T-helper 1 cell treated with Interleukin-12 subunit alpha and Interleukin-12 subunit beta and Interleukin-4 antibody, amounts not matched to agents 30 ng/mL and 1 ng/mL, for 36 hours (primary cell): Measurements from ENCODE around the gene WRNIP1. TPM values are rescaled to one million over a fixed set of nuclear protein-coding genes. Genes with fewer than 3 reads are reported as not detected.

Source experiments
- intact Hi-C: fragments of 100-400 bp; cut with micrococcal nuclease; formaldehyde crosslinking; loops from one replicate; pipeline ENCODE4 v1.15.1; 2024
- total RNA-seq: library from RNA; stranded (reverse); gene quantifications from 2 replicates; pipeline ENCODE4 v1.2.3, GENCODE V29; 2022

The WRNIP1 gene
- total RNA-seq, 1 donor from 2014 or later = 45.6 TPM

DNA sequence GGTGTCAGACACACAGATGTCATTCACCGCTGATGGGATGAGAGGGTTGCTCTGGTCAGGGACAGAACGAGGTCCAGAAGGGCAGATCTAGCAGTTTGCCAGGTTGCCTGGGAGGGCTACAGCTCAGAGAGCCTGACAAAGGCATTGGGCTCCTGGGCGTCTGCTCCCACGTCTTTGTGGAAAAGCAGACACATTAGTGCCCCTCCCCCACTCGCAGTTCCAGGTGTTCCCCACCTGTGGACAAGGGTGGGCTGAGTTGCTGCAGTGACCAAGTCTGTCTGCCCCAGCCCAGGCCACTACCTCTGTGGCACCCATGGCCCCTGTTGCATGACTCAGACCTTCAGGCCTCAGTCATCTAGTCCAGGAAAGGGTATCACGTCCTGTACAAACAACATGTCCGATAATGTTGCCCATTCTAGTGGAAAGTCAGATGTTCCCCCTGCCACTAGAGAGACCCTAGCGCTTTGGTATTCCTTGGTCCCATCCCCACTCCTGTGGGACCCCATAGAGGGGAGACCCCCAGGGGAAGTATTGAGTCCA lies 37.4 kb downstream of the WRNIP1 start:
- intact Hi-C loops = no loop called here

- intact Hi-C loops = no loop called here
Observed at GRCh38 chr6:2803731-2804429, 38.7 kb downstream of the WRNIP1 start.

GRCh38 chr6:2804516-2804915 lies 39.3 kb downstream of the WRNIP1 start:
- intact Hi-C loops = no loop called here

DNA sequence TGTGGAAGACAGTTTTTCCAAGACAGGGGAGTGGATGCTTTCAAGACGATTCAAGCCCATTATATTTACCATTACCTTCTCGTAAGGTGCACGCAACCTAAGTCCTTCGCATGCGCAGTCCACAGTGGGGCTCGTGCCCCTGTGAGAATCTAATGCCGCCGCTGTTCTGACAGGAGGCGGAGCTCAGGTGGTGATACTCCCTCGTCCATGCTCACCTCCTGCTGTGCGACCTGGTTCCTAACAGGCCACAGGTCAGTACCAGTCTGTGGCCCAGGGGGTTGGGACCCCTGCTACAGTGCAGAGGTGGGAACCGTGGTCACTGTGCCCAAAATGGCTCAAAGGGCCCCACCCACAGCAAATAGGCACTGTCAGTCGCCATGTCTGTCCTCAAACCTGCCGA lies 39.8 kb downstream of the WRNIP1 start:
- intact Hi-C loops = no loop called here

DNA sequence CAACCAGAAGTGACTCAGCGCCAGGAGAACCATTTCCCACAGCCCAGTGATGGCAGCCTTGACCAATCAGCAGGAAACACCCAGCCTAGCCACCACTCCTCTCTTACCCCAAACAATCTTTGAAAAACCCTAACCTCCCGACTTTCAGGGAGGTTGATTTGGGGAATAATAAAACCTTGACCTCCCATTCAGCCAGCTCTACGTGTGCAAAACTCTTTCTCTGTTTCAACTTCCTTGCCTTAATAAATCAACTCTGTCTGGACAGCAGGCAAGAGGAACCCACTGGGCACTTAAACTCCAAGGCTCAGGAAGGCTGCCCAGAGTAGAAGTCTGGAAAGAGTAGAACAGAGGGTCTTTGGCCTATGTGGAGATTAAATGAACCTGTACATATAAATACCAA lies 41.5 kb downstream of the WRNIP1 start:
- intact Hi-C loops = no loop called here

DNA sequence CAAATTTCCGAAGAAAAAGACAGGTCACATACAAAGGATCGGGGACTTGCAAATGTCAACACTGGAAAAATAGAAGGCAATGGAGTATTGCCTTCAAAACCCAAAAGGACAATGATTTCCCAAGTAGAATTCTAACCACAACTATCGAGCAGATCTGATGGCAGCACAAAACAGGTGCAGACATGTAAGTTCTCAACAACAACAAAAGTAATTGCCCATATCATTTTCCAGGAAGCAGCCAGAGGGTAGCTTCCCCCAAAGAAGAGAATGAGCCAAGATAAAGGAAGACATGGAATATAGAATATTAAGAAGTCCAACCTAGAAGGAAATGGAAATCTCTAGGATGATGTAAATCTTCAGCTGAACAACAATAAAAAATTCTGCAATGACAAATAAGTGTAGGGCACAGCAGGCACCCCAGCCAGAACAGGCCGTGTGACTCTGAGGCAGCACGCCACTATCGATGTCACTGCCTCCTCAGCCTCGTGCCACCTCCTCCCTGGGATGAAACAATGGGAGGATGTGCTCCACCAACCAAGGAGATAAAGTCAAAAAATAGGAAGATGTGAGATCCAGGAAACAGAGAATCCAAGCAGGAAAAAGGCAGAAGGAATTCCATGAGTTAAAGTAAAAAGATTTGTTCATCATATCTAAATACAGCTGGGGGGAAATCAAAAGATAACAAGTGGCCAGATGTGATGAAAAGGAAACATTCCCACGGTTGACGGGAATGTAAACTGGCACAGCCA lies 42.3 kb downstream of the WRNIP1 start:
- intact Hi-C loops = no loop called here

DNA sequence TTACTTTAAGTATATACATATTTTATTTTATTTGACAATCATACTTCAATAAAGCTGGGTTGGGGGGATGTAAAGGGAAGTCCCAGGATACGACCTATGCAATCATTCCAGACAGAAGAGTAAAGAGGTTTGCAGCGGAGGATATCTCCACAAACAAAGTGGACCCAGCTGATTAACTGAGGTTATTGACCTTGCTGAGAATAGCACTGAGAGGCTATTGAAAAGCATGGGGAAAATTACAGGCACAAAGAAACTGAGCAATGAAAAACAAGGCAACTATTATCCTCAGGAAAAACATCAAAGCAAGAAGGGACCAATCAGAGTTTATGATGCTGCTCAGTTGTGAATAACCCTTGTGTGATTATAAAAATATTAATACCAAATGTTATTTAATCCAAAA lies 43.8 kb downstream of the WRNIP1 start:
- intact Hi-C loops = no loop called here

DNA sequence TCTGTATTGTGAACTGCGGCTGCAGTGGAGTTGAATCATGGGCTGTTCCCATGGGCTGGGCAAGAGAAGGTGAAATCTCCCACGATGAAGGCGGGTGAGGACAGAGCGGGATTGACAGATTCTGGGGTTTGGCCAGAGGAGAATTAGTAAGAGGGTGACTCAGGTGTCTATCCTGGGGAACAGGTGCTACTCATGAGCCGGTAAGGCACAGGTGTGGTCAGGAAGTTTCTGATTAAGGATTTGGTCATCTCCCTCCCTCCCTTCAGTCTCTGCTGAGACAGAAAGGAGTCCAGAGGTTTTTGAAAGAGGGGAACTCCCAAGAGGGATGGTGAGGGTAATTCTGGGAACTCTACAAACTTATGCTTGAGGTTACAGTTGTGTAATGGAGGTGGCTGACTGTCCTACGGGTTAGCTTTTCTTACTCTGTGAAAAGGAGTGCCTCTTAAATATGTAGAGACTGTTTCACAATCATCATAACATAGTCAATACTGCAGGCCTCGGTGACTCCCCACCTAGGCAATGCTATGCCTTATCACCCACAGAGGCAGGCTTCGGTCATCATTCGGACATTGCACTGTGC lies 45.0 kb downstream of the WRNIP1 start:
- intact Hi-C loops = no loop called here

DNA sequence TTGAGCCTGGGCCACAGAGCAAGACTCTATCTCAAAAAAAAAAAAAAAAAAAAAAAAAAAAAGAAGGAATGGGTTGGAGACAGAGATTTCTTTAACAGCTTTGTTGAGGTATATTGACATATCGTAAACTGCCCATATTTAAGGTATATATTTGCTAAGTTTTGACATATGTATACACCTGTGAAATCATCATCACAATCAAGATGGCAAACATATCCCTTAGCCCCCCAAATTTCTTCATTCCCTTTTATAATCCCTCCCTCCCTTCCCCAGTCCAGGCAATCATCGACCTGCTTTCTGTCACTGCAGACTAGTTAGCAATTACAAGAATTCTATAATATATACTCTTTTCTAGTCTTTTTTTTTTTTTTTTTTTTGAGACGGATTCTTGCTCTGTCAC lies 47.5 kb downstream of the WRNIP1 start:
- intact Hi-C loops = no loop called here

DNA sequence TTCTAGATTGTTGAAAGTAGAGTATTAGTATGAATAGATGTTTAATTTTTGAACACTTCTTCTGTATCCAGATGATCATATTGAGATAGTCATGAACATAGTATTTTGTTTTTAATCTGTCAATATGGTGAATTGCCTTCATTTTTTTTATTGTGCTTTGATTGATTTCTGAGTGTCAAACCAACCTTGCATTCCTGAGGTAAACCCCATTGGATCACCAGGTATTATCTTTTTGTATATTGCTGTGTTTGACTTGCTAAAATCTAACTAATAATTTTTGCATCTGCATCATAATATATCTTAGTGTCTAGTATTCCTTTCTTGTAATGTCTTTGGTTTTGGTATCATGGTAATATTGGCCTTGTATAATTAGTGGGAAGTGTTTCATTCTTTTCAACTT lies 51.0 kb downstream of the WRNIP1 start:
- intact Hi-C loops = no loop called here

DNA sequence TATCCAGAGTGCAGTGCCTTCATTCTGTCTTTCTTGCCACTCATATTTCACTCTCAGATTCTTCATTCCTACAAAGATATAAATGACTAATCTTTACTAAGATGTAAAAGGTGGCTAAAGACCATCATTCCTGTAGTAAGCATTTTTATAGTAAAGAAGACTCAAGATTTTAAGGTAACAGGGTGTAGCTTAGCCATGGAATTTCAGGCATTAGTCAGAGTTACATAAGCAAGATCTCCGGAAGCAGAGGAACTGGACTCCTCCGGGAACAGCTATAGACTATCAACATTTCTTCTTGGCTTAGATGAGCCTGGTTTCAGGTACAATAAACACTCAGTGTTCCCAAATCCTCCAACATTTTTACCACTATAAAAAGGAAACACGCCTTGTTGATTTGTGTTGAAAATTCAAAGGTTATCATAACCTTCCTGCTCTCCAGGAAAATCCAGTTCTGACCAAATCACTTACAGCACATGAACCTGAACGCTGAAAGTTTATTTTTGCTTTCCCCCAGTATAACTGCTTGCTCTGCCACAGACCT lies 52.8 kb downstream of the WRNIP1 start:
- intact Hi-C loops = no loop called here

GRCh38 chr6:2818593-2818992 lies 53.4 kb downstream of the WRNIP1 start:
- intact Hi-C loops = no loop called here

DNA sequence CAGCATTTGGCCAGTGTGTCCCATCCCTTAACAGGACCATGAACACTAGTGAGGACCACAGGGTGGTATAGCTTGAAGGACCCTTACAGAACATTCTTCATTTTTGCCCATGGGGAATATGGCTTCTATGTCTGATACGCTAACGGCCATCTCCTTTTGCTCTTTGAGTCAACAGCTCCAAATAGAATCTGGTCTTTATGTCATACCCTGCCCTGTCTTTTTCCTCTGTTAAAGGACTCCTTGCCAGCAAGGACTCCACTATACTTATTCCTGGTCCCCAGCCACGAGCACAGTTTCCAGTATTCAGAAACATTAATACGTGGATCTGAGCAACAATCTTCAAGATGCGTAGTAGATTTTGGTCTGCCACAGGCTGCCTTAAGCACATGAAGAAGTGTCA lies 53.9 kb downstream of the WRNIP1 start:
- intact Hi-C loops = no loop called here

- intact Hi-C loops = loop anchor here (10.0 kb wide), 1 partner anchor 925 kb away; no protein-coding TSS in a partner anchor
Observed at GRCh38 chr6:2819978-2820377, 54.8 kb downstream of the WRNIP1 start.

- intact Hi-C loops = loop anchor here (10.0 kb wide), 1 partner anchor 924 kb away; no protein-coding TSS in a partner anchor
Observed at GRCh38 chr6:2820415-2820814, 55.2 kb downstream of the WRNIP1 start.

DNA sequence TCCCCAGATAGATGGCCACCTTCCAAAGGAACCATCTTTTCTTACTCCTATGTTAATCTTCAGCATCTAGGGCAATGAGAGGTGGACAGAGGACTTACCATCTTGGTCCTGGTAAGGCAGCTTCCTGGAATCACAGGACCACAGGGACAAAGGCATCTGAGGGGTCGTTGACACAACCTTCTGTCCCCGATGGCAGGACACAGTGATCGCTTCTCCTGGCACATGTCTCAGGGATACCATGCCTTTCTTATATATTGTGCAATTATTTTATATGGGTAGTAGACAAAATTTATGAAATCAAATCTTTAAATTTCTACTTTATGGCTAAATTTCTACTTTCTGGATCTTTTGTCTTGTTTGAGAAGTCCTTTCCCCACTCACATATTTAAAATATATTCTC lies 56.4 kb downstream of the WRNIP1 start:
- intact Hi-C loops = loop anchor here (10.0 kb wide), 1 partner anchor 923 kb away; no protein-coding TSS in a partner anchor

GRCh38 chr6:2823104-2823850 lies 58.1 kb downstream of the WRNIP1 start:
- intact Hi-C loops = loop anchor here (10.0 kb wide), 1 partner anchor 922 kb away; no protein-coding TSS in a partner anchor

- intact Hi-C loops = loop anchor here (10.0 kb wide), 1 partner anchor 919 kb away; no protein-coding TSS in a partner anchor
Observed at GRCh38 chr6:2826131-2826530, 60.9 kb downstream of the WRNIP1 start.

DNA sequence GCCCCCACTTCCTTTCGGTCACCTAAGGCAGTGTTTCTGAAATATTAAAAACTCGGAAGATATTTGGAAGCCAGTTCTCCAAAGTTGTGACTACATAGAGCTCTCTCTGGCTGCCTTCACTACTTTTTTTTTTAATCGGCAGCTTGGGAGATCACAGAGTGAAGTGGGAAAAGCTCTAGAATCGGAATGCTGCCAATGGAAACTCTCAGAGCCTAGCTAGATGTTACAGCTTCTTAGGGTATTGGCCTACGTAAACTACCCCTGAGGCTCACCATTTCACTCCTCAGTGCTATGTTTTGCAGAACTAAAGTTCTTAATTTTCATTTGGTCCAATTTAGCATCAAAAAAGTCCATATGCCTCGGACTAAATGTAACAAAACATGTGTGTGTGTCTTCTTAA lies 61.9 kb downstream of the WRNIP1 start:
- intact Hi-C loops = loop anchor here (10.0 kb wide), 1 partner anchor 918 kb away; no protein-coding TSS in a partner anchor

DNA sequence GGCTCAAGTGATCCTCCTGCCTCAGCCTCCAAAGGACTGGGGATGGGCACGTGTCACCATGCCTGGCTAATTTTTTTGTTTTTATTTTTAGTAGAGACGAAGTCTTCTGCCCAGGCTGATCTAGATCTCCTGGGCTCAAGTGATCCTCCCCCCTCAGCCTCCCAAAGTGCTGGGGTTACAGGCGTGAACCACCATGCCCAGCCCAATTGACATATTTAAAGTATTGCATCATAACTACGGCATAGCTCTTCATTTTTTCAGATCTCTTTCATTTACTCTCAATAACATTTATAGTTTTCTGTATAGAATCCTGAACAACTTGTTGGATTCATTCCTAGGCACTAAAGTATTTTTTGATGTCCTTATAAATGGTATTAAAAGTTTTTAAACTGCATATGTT lies 63.4 kb downstream of the WRNIP1 start:
- intact Hi-C loops = loop anchor here (10.0 kb wide), 1 partner anchor 916 kb away; no protein-coding TSS in a partner anchor

- intact Hi-C loops = loop anchor here (10.0 kb wide), 1 partner anchor 916 kb away; no protein-coding TSS in a partner anchor
Observed at GRCh38 chr6:2829253-2829652, 64.1 kb downstream of the WRNIP1 start.
